GM18507 (cell line): Measurements from ENCODE around the gene SORT1.

Experiments
- DNase-seq: peaks from one replicate; pipeline ENCODE4 v3.0.0; 2011; ENCODE audit warnings: low read depth; ENCODE audit not compliant: insufficient read length; ENCODE audit errors: extremely low spot score
- FAIRE-seq: peaks from 2 replicates; lab custom pipeline; 2011; peaks lifted over from hg19 to GRCh38; lab: Jason Lieb, UNC

SORT1 gene

DNA sequence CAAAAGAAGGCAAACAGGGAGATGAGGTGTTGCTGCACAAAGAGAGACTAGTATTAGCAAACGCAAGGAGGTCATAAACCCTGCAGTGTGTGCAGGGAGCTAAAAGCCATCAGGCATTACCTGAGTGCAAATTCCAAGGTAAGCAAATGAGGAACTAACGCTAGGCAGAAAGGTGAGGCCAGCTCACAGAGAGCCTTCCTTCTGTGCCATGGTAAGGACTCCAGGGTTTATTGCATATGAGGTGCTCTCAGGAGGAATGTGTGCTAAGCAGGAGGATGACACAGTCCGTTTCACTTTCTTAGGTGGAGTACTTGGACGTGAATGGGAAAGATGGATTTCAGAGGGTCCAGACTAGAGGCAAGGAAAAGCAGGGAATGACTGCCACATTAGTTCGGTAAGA is 46.3 kb downstream of the SORT1 start:
- DNase-seq, result no peak
- FAIRE-seq, result no peak

- no peak for DNase-seq
- no peak for FAIRE-seq
Measured at GRCh38 chr1:109350655-109351054, 47.1 kb downstream of the SORT1 start.

DNA sequence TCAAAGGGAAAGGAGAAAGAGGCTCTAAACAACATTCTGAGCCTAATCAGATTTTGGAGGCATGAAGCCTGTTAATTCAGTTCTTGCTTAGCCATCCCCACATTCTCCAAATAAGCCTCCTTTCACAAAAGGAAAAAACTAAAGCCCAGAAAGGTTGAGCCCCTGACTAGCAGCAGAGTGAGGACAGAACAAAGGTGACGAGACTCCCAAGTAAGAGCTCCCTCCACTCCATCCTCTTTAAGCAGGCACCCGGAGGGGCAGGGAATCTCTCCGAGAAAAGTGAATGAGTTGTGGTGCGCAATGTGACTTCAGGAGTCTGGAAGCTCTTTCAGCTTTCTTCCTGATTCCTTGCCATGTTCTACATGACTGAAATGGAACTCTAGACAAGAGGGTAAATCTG is 47.5 kb downstream of the SORT1 start:
- DNase-seq (no peak), FAIRE-seq (no peak)

GRCh38 chr1:109347511-109347910 is 50.2 kb downstream of the SORT1 start:
- FAIRE-seq (no peak), DNase-seq (no peak)

DNA sequence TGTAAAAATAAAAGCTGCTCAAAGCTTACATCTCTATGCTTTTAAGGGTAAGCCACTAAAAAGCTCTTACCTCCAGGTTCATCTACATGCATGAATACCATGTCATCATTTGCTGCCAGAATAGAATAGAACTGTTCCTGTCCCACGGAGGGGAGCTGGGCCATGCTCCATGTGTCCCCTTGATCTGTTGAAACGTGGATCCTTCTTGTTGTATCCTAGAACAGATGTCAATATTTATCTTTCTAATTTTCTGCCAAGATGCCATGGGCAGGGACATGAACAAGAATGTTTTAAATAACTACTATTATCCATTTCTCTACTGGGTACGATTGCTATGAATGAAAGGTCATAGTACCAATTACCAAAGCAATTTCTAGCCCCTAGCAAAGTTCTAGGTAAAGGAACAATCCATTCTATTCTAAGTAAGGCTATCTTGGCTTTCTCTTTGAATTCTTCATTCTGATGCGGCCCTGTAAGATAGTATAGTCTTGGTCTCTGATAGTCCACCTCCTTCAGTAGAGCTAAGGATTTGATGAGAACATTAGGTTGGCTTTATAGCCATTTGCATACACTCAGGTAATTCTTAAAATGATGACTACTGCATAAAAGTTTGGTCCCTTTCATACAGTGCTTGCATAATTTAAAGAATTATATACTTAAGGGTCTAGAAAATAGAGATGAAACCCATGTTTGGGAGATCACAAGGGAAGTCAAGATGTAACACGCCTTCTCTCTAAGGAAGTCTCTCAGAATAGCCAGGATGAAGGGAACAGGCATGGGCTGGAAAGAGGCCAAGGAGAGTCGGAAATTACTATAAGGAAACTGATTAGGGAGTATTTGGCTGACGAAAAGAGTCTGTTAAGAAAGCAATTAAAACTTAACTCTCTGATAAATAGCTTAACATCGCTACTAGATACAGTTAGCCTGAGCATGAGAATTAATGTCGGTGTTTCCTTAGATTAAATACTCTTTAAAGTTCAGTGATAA is 55.5 kb downstream of the SORT1 start:
- no peak for FAIRE-seq
- DNase-seq, result no peak

DNA sequence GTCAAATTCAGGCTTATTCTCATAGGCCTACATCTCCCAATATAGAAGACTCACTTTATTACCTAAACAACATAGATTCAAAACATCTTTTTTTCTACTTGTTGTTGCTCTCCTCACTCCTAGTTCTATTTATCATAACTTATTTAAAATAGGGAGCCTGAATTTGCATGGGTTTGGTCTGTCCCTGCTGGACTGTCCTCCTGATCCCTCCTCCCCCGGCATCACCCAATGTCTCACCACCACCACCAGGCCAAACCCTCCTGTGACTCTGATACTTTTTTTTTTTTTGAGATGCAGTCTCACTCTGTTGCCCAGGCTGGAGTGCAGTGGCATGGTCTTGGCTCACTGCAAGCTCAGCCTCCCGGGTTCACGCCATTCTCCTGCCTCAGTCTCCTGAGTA is 59.1 kb downstream of the SORT1 start:
- FAIRE-seq, result no peak
- DNase-seq, result no peak

DNA sequence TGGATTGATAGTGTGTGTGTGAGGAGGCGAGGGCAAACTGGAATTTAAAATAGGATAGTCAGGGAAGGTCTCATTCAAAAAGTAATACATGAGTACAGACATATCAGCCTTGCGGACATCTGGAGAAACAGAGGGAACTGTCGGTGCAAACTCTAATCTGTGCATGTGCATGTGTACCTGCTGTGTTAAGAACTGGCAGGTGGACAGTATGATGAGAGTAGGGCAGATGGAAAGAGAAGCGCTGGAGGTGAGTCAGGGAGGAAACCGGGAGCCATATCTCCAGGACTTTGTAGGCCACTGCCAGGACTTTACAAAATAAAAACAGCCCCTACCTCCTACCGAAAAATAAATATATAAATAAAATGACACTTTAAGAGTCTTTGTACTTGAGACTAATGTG is 59.6 kb downstream of the SORT1 start:
- no peak for FAIRE-seq

GRCh38 chr1:109335091-109335490 is 62.6 kb downstream of the SORT1 start:
- no peak for FAIRE-seq
- no peak for DNase-seq

More for the DNA sequence above, 59.6 kb downstream of the SORT1 start:
- DNase-seq, result no peak

DNA sequence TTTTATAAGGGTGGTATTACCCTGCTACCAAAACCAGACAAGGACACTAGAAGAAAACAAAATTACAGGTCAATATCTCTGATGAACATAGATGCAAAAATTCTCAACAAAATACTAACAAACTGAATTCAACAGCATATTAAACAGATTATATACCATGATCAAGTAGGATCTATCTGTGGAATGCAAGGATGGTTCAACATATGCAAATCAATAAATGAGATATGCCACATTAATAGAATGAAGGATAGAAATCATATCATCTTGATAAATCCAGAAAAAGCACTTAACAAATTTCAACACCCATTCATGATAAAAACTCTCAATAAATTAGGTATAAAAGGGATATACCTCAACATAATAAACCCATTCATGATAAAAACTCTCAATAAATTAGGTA is 66.6 kb downstream of the SORT1 start:
- no peak for DNase-seq
- FAIRE-seq, result no peak

GRCh38 chr1:109327285-109327684 is 70.4 kb downstream of the SORT1 start:
- FAIRE-seq (no peak), DNase-seq (no peak)

DNA sequence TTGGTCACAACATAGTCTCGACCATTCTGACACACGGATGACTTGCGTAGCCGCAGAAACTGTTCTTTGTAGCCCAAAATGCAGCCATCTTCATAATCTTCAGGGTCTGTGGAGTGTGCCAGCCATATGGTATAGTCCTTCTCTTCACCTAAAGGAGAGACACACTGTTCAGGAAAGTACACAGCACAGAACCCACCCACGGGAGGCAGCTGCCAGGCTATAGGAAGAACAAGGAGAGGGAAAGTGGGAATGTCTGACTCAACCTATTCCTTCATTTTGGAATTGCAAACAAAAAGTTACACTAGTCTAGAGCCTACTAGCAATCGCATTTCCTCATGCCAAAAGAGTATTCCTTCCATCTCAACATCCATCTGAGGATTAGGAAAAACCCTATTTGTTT is 74.7 kb downstream of the SORT1 start:
- FAIRE-seq, result no peak
- no peak for DNase-seq

DNA sequence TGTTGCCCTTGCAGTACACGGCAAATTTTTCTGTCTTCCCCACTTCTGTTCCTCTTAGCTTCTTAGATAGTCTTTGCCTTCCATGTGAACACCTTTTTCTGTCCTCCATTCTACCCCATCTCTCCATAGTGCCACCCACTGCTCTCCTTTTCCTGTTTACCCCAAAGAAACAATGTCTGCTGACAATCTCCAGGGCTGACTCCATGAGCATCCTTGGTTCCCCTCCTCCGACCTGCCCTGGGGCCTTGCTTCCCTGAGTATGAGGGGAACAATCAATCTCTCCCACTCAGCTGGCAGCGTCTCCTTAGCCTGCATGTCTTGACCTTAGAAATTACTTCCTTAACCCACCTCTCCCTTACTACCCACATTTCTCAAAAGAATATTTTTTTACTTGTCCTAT is 78.6 kb downstream of the SORT1 start:
- no peak for FAIRE-seq
- no peak for DNase-seq

DNA sequence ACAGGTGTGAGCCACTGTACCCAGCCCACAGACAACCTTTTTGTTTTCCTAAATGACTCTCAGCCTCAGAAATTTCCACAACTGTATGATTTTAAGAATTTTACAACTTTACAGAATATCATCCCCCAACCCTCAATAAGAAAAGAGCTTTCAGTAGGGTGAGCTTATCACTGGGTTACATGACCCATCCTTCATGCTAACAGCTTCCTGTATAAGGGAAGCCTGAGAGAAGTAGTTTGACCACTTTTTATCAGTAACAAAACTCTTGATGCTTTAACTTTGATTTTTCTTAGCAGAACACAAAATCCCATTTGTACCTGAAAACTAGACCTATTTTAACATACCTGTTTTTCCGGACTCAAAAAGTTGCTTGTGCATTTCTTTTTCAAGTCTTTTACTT is 81.2 kb downstream of the SORT1 start:
- DNase-seq (no peak), FAIRE-seq (no peak)

- FAIRE-seq (no peak), DNase-seq (no peak)
Measured at GRCh38 chr1:109315288-109315687, 82.4 kb downstream of the SORT1 start.

DNA sequence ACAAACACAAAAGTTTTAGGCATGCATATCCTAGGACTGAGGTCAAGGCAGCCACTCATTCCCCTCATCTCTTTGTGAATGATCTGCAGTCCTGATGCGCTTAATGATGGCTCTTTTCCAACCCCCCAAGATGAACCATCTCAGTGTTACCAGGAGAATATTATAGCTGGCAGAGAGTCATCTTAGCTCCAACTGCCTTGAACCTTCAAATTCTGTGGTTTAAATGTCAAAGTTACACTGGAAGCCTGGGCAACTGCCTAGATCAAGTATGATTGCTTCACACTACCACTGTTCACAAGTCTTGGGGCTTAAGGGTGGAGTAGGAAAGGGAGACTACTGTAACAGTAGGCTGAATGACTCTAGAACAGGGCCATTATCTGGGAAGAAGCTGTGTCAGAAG is 82.9 kb downstream of the SORT1 start:
- FAIRE-seq (no peak), DNase-seq (no peak)

DNA sequence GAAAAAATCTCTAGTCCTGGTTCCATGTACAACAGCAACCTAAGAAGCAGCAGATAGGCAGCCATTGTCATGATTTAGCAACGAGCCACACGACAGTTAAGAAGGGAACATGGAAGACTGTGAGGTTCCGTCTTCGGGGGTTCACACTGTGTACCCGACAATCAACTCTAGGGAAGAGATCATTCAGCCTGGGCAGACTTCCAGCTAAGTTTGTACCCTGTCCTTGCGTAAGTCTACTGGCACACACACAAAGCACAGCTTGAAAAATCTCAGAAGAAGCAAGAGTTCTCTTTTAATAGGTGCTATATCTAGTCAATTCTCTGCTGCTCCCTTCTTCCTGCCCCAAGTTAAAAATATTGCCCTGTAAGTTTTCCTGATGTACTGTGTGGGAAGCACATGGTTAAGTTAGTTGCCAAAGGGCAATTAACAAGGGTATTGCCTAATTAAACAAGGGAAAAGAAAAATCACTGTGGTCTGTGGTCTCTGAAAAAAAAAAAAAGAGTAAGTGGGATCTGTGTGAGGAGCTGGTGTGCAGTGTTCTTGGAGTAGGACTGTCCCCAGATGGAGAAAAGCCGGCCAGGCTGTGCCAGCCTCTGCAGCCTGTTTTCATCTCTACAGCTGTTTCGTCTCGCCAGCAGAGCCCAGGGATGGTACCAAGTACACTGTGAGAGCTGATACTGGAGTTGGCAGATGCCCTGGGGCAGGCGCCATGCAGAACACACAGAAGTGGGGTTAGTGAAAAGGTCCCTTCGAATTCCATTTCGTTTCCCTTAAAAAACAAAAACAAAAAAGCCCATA is 84.5 kb downstream of the SORT1 start:
- DNase-seq (no peak), FAIRE-seq (no peak)

- FAIRE-seq, result no peak
Measured at GRCh38 chr1:109312246-109312645, 85.5 kb downstream of the SORT1 start.

DNA sequence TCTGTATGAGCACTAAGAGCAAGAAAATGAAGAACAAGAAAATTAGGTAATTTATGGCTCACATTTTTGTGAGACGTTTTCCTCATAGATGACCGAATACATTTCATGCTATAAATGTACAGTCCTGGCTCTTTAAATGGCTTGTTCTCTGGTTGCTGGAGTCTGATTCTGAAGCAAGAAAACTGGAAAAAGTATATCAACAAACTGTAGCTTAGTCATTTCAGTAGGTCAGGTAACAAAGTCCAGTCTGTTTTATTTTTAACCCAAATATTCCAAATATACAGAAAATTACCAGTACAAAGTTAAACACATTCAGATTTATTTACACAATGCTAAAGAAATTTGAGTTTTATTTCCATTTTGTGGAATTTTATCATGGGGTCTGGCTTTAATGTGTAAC is 88.4 kb downstream of the SORT1 start:
- FAIRE-seq, result no peak
- no peak for DNase-seq

More at GRCh38 chr1:109312246-109312645, 85.5 kb downstream of the SORT1 start:
- no peak for DNase-seq

DNA sequence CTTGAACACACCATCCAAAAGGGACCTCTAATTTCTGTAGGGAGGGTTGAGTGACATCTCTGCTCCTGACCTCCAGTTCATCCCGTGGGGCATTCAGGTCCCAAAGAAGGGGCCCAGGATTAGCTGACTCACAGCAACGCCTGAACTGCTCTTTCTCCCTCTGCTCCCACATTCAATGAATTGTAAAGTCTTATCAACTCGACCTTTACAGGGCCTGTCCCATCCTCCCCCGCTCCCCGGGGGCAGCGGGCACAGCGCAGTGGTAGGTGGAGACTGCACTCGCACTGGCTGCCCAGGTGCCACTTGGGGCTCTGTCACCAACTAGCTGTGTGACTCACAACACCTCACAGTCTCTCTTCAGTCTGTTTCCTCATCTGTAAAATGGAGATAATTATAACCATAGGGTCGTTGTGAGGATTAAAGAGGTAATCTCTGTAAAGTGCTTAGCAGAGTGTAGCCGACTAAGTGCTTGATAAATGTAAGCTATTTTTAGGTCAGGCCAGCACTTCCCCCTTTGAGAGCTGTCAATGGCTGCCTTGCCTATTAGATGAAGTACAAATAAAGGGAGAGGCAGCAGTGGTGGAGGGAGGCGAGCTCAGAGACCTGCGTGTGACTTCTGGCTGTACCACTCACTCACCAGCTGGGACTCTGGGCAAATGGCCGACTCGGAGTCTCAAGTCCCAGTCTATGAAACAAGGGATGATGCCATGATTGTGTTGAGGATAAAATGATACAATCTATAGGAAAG is 90.3 kb downstream of the SORT1 start:
- FAIRE-seq (no peak), DNase-seq (no peak)

- FAIRE-seq, result no peak
- DNase-seq, result no peak
Measured at GRCh38 chr1:109306832-109307273, 90.9 kb downstream of the SORT1 start, which contains the start of gene MYBPHL. Gene MYBPHL, minus strand, starts transcription at chr1:109307011. Its CDS starts 20 bp downstream, at chr1:109306991.
